NT2/D1 (cell line): Measurements from ENCODE around the gene TEP1.

Experiments used
- DNase-seq: peaks from one replicate; pipeline ENCODE4 v3.0.0-alpha.2; 2011; ENCODE audit warnings: low read depth, low spot score
- H3K27me3 ChIP-seq: 2 replicates; pipeline ENCODE4 v1.6.0; 2011; ENCODE audit warnings: mild to moderate bottlenecking; ENCODE audit not compliant: insufficient read length, insufficient read depth
- H3K36me3 ChIP-seq: 2 replicates; pipeline ENCODE4 v1.6.1; 2011; ENCODE audit warnings: mild to moderate bottlenecking, low read length, mixed read lengths; ENCODE audit not compliant: insufficient read depth, insufficient read length
- H3K4me1 ChIP-seq: 2 replicates; pipeline ENCODE4 v1.5.1; 2011; ENCODE audit not compliant: insufficient read depth, insufficient read length
- H3K4me3 ChIP-seq: 2 replicates; pipeline ENCODE4 v1.5.1; 2011; ENCODE audit warnings: low read depth; ENCODE audit not compliant: insufficient read length
- H3K9ac ChIP-seq: 2 replicates; pipeline ENCODE4 v1.6.0; 2011; ENCODE audit warnings: low read depth; ENCODE audit not compliant: insufficient read length
- H3K9me3 ChIP-seq: 2 replicates; pipeline ENCODE4 v1.5.1; 2011; ENCODE audit warnings: mild to moderate bottlenecking, low read length; ENCODE audit not compliant: insufficient read depth
- SUZ12 ChIP-seq: IDR thresholded peaks from 2 replicates; pipeline ENCODE4 v1.6.1; 2011; ENCODE audit not compliant: insufficient read length, insufficient read depth; ENCODE audit errors: extremely low read depth
- YY1 ChIP-seq: IDR thresholded peaks from 2 replicates; pipeline ENCODE4 v1.6.1; 2011; ENCODE audit not compliant: insufficient read length, insufficient read depth
- ZNF274 ChIP-seq: IDR thresholded peaks from 2 replicates; pipeline ENCODE4 v1.6.1; 2011; ENCODE audit warnings: mild to moderate bottlenecking, low read depth, low read length

The TEP1 gene

GRCh38 chr14:20384886-20385285, 28.4 kb downstream of the TEP1 start:
- Histone ChIP-seq H3K9ac (no peak overlapping the region), H3K4me1 (peaks cover 6% of the 10 kb centered on the region), H3K36me3 (peaks cover 76% of the 10 kb centered on the region), H3K27me3 (no peaks in the 10 kb centered on the region), H3K4me3 (no peak overlapping the region), H3K9me3 (no peaks in the 10 kb centered on the region)
- no peak for DNase-seq
- TF ChIP-seq ZNF274 (no peak), YY1 (no peak), SUZ12 (no peak)

- no peaks in the 10 kb centered on the region for H3K27me3 ChIP-seq
- TF ChIP-seq YY1 (no peak), SUZ12 (no peak)
- peaks cover 76% of the 10 kb centered on the region for H3K36me3 ChIP-seq
- no peak overlapping the region for H3K9ac ChIP-seq
- no peak for DNase-seq
- no peak overlapping the region for H3K4me3 ChIP-seq
- H3K4me1 ChIP-seq, result peaks cover 6% of the 10 kb centered on the region
- no peaks in the 10 kb centered on the region for H3K9me3 ChIP-seq
These were observed 29.0 kb downstream of the TEP1 start for GRCh38 chr14:20384321-20384720.

- H3K27me3 ChIP-seq, result no peaks in the 10 kb centered on the region
- no peak overlapping the region for H3K4me3 ChIP-seq
- no peak overlapping the region for H3K9ac ChIP-seq
- no peaks in the 10 kb centered on the region for H3K9me3 ChIP-seq
- H3K36me3 ChIP-seq, result peaks cover 78% of the 10 kb centered on the region
- peaks cover 3% of the 10 kb centered on the region for H3K4me1 ChIP-seq
- no peak for TF ChIP-seq YY1
- TF ChIP-seq ZNF274, result no peak
- no peak for TF ChIP-seq SUZ12
- DNase-seq, result no peak
These were observed 29.7 kb downstream of the TEP1 start for GRCh38 chr14:20383636-20384035.

- no peak overlapping the region for H3K9ac ChIP-seq
- TF ChIP-seq ZNF274 (no peak), YY1 (no peak), SUZ12 (no peak)
- H3K9me3 ChIP-seq, result no peaks in the 10 kb centered on the region
- H3K4me3 ChIP-seq, result no peak overlapping the region
- DNase-seq, result no peak
- H3K4me1 ChIP-seq, result peaks cover 3% of the 10 kb centered on the region
- H3K27me3 ChIP-seq, result no peaks in the 10 kb centered on the region
- H3K36me3 ChIP-seq, result peaks cover 82% of the 10 kb centered on the region
These were observed 30.3 kb downstream of the TEP1 start for GRCh38 chr14:20383032-20383431.

- Histone ChIP-seq H3K9ac (no peak overlapping the region), H3K4me3 (no peak overlapping the region), H3K36me3 (peaks cover 87% of the 10 kb centered on the region), H3K4me1 (peaks cover 3% of the 10 kb centered on the region), H3K9me3 (no peaks in the 10 kb centered on the region), H3K27me3 (no peaks in the 10 kb centered on the region)
- TF ChIP-seq SUZ12, result no peak
- no peak for TF ChIP-seq ZNF274
- TF ChIP-seq YY1, result no peak
- no peak for DNase-seq
These were observed 30.8 kb downstream of the TEP1 start for GRCh38 chr14:20382526-20382925.

GRCh38 chr14:20381341-20381740, 32.0 kb downstream of the TEP1 start:
- no peaks in the 10 kb centered on the region for H3K27me3 ChIP-seq
- DNase-seq, result no peak
- H3K4me1 ChIP-seq, result peaks cover 3% of the 10 kb centered on the region
- H3K9me3 ChIP-seq, result no peaks in the 10 kb centered on the region
- no peak overlapping the region for H3K9ac ChIP-seq
- no peak for TF ChIP-seq ZNF274
- H3K4me3 ChIP-seq, result no peak overlapping the region
- H3K36me3 ChIP-seq, result peaks cover 91% of the 10 kb centered on the region

GRCh38 chr14:20380681-20381080, 32.6 kb downstream of the TEP1 start:
- H3K9ac ChIP-seq, result no peak overlapping the region
- no peak for DNase-seq
- TF ChIP-seq ZNF274 (no peak), YY1 (no peak), SUZ12 (no peak)
- no peaks in the 10 kb centered on the region for H3K27me3 ChIP-seq
- H3K4me1 ChIP-seq, result peaks cover 3% of the 10 kb centered on the region
- no peak overlapping the region for H3K4me3 ChIP-seq
- no peaks in the 10 kb centered on the region for H3K9me3 ChIP-seq
- peaks cover 91% of the 10 kb centered on the region for H3K36me3 ChIP-seq

GRCh38 chr14:20379743-20380142, 33.6 kb downstream of the TEP1 start:
- Histone ChIP-seq H3K4me3 (no peak overlapping the region), H3K9me3 (no peaks in the 10 kb centered on the region), H3K36me3 (peaks cover 88% of the 10 kb centered on the region), H3K4me1 (peaks cover 3% of the 10 kb centered on the region), H3K9ac (no peak overlapping the region), H3K27me3 (no peaks in the 10 kb centered on the region)
- no peak for DNase-seq
- TF ChIP-seq YY1 (no peak), ZNF274 (no peak)
